ENCODE measurements around the gene XXYLT1. TPM values are rescaled to one million over a fixed set of nuclear protein-coding genes. Genes with fewer than 3 reads are reported as not detected.
"Not testable (repeated sequence)": the region's sequence is repeated elsewhere in the genome, so short reads cannot be mapped to it uniquely, and the experiment has no call there.

The XXYLT1 gene
- total RNA-seq, 2 experiments from 2014 or later, result 5.4 to 5.7 TPM

GRCh38 chr3:195221876-195222617, 48.9 kb downstream of the XXYLT1 start:
- intact Hi-C loops (cut with DNase I, micrococcal nuclease), result no loop called here
- CTCF ChIA-PET, result interaction anchor here (0.6 to 1.8 kb wide), 2 partner anchors 9 to 531 kb away, joined by 3 to 6 read pairs; no protein-coding TSS in a partner anchor
- POLR2A ChIA-PET, result no interaction called here
- ATAC-seq (no peak), DNase-seq (no peak)
- Mint-ChIP-seq H3K36me3 (ENCODE audit: low read depth) (peaks cover 24% of the 10 kb centered on the region), H3K9me3 (ENCODE audit: low read depth) (peaks cover 4% of the 10 kb centered on the region), H3K27me3 (no peaks in the 10 kb centered on the region), H3K4me3 (no peak overlapping the region), H3K27ac (no peak overlapping the region), H3K4me1 (peaks cover 5% of the 10 kb centered on the region)

GRCh38 chr3:195221015-195221853, 49.7 kb downstream of the XXYLT1 start:
- no peak overlapping the region for H3K4me3 Mint-ChIP-seq
- H3K4me1 Mint-ChIP-seq, result no peaks in the 10 kb centered on the region
- CTCF ChIA-PET, result interaction anchor here (0.6 to 1.8 kb wide), 2 partner anchors 9 to 530 kb away, joined by 3 to 6 read pairs; no protein-coding TSS in a partner anchor
- no peaks in the 10 kb centered on the region for H3K27me3 Mint-ChIP-seq
- H3K27ac Mint-ChIP-seq, result no peak overlapping the region
- POLR2A ChIA-PET, result no interaction called here
- DNase-seq (no peak), ATAC-seq (no peak)
- peaks cover 4% of the 10 kb centered on the region for H3K9me3 Mint-ChIP-seq (ENCODE audit: low read depth)
- H3K36me3 Mint-ChIP-seq (ENCODE audit: low read depth), result peaks cover 21% of the 10 kb centered on the region
- intact Hi-C loops (cut with DNase I, micrococcal nuclease), result no loop called here

GRCh38 chr3:195219351-195220230, 51.4 kb downstream of the XXYLT1 start:
- ChIA-PET POLR2A (interaction anchor here (0.6 kb wide), 1 partner anchor 740 kb away, joined by 4 read pairs; no protein-coding TSS in a partner anchor), CTCF (no interaction called here)
- Mint-ChIP-seq H3K4me3 (no peak overlapping the region), H3K27me3 (no peaks in the 10 kb centered on the region), H3K9me3 (ENCODE audit: low read depth) (peaks cover 4% of the 10 kb centered on the region), H3K27ac (no peak overlapping the region), H3K4me1 (no peaks in the 10 kb centered on the region), H3K36me3 (ENCODE audit: low read depth) (peaks cover 16% of the 10 kb centered on the region)
- no peak for ATAC-seq
- DNase-seq, result no peak
- intact Hi-C loops (cut with DNase I, micrococcal nuclease), result no loop called here

GRCh38 chr3:195218331-195218730, 52.6 kb downstream of the XXYLT1 start:
- H3K4me1 Mint-ChIP-seq; ATAC-seq; H3K9me3 Mint-ChIP-seq (ENCODE audit: low read depth); DNase-seq; CTCF ChIA-PET; POLR2A ChIA-PET; H3K4me3 Mint-ChIP-seq; H3K27me3 Mint-ChIP-seq; H3K27ac Mint-ChIP-seq; intact Hi-C loops (cut with DNase I, micrococcal nuclease): not testable (repeated sequence)
- H3K36me3 Mint-ChIP-seq (ENCODE audit: low read depth), result peaks cover 16% of the 10 kb centered on the region

GRCh38 chr3:195215576-195215975, 55.4 kb downstream of the XXYLT1 start:
- H3K36me3 Mint-ChIP-seq (ENCODE audit: low read depth); H3K27me3 Mint-ChIP-seq; H3K27ac Mint-ChIP-seq; CTCF ChIA-PET; DNase-seq; ATAC-seq; H3K9me3 Mint-ChIP-seq (ENCODE audit: low read depth); POLR2A ChIA-PET; H3K4me1 Mint-ChIP-seq; H3K4me3 Mint-ChIP-seq; intact Hi-C loops (cut with DNase I, micrococcal nuclease): not testable (repeated sequence)

GRCh38 chr3:195214381-195214780, 56.6 kb downstream of the XXYLT1 start:
- ChIA-PET CTCF (no interaction called here), POLR2A (no interaction called here)
- peaks cover 4% of the 10 kb centered on the region for H3K9me3 Mint-ChIP-seq (ENCODE audit: low read depth)
- DNase-seq (no peak), ATAC-seq (no peak)
- H3K4me1 Mint-ChIP-seq, result peaks cover 3% of the 10 kb centered on the region
- intact Hi-C loops (cut with DNase I, micrococcal nuclease), result no loop called here
- no peaks in the 10 kb centered on the region for H3K27me3 Mint-ChIP-seq
- no peak overlapping the region for H3K4me3 Mint-ChIP-seq
- no peak overlapping the region for H3K27ac Mint-ChIP-seq
- H3K36me3 Mint-ChIP-seq (ENCODE audit: low read depth), result peaks cover 4% of the 10 kb centered on the region

GRCh38 chr3:195213639-195214315, 57.2 kb downstream of the XXYLT1 start:
- no peaks in the 10 kb centered on the region for H3K27me3 Mint-ChIP-seq
- H3K9me3 Mint-ChIP-seq (ENCODE audit: low read depth), result no peaks in the 10 kb centered on the region
- DNase-seq, result no peak
- no peak for ATAC-seq
- H3K27ac Mint-ChIP-seq, result no peak overlapping the region
- no peak overlapping the region for H3K4me3 Mint-ChIP-seq
- H3K36me3 Mint-ChIP-seq (ENCODE audit: low read depth), result no peaks in the 10 kb centered on the region
- ChIA-PET POLR2A (no interaction called here), CTCF (no interaction called here)
- H3K4me1 Mint-ChIP-seq, result peaks cover 3% of the 10 kb centered on the region
- intact Hi-C loops (cut with DNase I, micrococcal nuclease), result no loop called here

- Mint-ChIP-seq H3K36me3 (ENCODE audit: low read depth) (no peaks in the 10 kb centered on the region), H3K4me3 (no peak overlapping the region), H3K27me3 (no peaks in the 10 kb centered on the region), H3K27ac (no peak overlapping the region), H3K4me1 (peaks cover 9% of the 10 kb centered on the region), H3K9me3 (ENCODE audit: low read depth) (no peaks in the 10 kb centered on the region)
- ATAC-seq (no peak), DNase-seq (no peak)
- CTCF ChIA-PET, result no interaction called here
- POLR2A ChIA-PET, result no interaction called here
- intact Hi-C loops (cut with DNase I, micrococcal nuclease), result no loop called here
These were observed 58.1 kb downstream of the XXYLT1 start for GRCh38 chr3:195212749-195213375.

- no peaks in the 10 kb centered on the region for H3K27me3 Mint-ChIP-seq
- H3K4me3 Mint-ChIP-seq, result no peak overlapping the region
- ATAC-seq, result no peak
- ChIA-PET CTCF (no interaction called here), POLR2A (no interaction called here)
- H3K4me1 Mint-ChIP-seq, result peaks cover 11% of the 10 kb centered on the region
- no peak overlapping the region for H3K27ac Mint-ChIP-seq
- no peak for DNase-seq
- H3K9me3 Mint-ChIP-seq (ENCODE audit: low read depth), result no peaks in the 10 kb centered on the region
- no peaks in the 10 kb centered on the region for H3K36me3 Mint-ChIP-seq (ENCODE audit: low read depth)
- intact Hi-C loops (cut with DNase I, micrococcal nuclease), result no loop called here
These were observed 58.8 kb downstream of the XXYLT1 start for GRCh38 chr3:195212033-195212748.

GRCh38 chr3:195210266-195210973, 60.5 kb downstream of the XXYLT1 start:
- Mint-ChIP-seq H3K4me3 (no peak overlapping the region), H3K27me3 (no peaks in the 10 kb centered on the region), H3K36me3 (ENCODE audit: low read depth) (no peaks in the 10 kb centered on the region), H3K9me3 (ENCODE audit: low read depth) (no peaks in the 10 kb centered on the region), H3K27ac (no peak overlapping the region), H3K4me1 (peaks cover 11% of the 10 kb centered on the region)
- no peak for ATAC-seq
- POLR2A ChIA-PET, result no interaction called here
- DNase-seq, result no peak
- intact Hi-C loops (cut with DNase I, micrococcal nuclease), result no loop called here
- CTCF ChIA-PET, result interaction anchor here (0.5 to 1.1 kb wide), 3 partner anchors 9 to 395 kb away, joined by 3 read pairs; no protein-coding TSS in a partner anchor
